Upper lobe of left lung (tissue), 6 donors: Measurements from ENCODE around the gene MYOM3. TPM values are rescaled to one million over a fixed set of nuclear protein-coding genes. Genes with fewer than 3 reads are reported as not detected.

ENCODE experiments used
- ATAC-seq, 2 donors: fragments of 200-7000 bp; cut with Tn5 transposase; one replicate each; pipeline ENCODE4 v1.9.1; 2022; ENCODE audit warnings: mild to moderate bottlenecking in 2 of 2, moderate library complexity in 2 of 2; ENCODE audit not compliant: low FRiP score in 2 of 2
- DNase-seq, 2 donors: peaks; one replicate each; pipeline ENCODE4 v3.0.0-alpha.2; 2019 to 2020
- H3K27ac ChIP-seq, 4 donors: fragments of 200-600 bp; sonication (generic); one replicate each; pipeline ENCODE4 v1.5.1; 2016 to 2019
- H3K27me3 ChIP-seq, 4 donors: fragments of 200-600 bp; sonication (generic); one replicate each; pipeline ENCODE4 v1.5.1; 2017 to 2019
- H3K36me3 ChIP-seq, 4 donors: fragments of 200-600 bp; sonication (generic); one replicate each; pipeline ENCODE4 v1.5.1; 2016 to 2019
- H3K4me1 ChIP-seq, 4 donors: fragments of 200-600 bp; sonication (generic); one replicate each; pipeline ENCODE4 v1.5.1; 2018 to 2019
- H3K4me3 ChIP-seq, 4 donors: fragments of 200-600 bp; sonication (generic); one replicate each; pipeline ENCODE4 v1.5.1; 2017 to 2019; ENCODE audit warnings: mild to moderate bottlenecking in 2 of 4, moderate library complexity in 1 of 4
- H3K9me3 ChIP-seq, 4 donors: fragments of 200-600 bp; sonication (generic); one replicate each; pipeline ENCODE4 v1.5.1; 2018 to 2019
- CTCF ChIP-seq, 6 experiments: fragments of 450-650 bp in 4 of 6; fragments of 200-600 bp in 2 of 6; sonication (generic) in 2 of 6; IDR thresholded peaks; one replicate each; pipeline ENCODE4 v1.5.1; 2016 to 2019; ENCODE audit warnings: antibody characterized with exemption in 6 of 6
- EP300 ChIP-seq, 4 donors: sonication (generic); formaldehyde crosslinking; IDR thresholded peaks; one replicate each; pipeline ENCODE4 v1.5.1; 2017; ENCODE audit warnings: antibody characterized with exemption in 4 of 4, control low read depth in 2 of 4
- POLR2A ChIP-seq, 4 donors: fragments of 450-650 bp; IDR thresholded peaks; one replicate each; pipeline ENCODE4 v1.5.1; 2016 to 2017; ENCODE audit warnings: antibody characterized with exemption in 4 of 4, mild to moderate bottlenecking in 2 of 4
- POLR2AphosphoS5 ChIP-seq, 2 donors: sonication (generic); formaldehyde crosslinking; IDR thresholded peaks; one replicate each; pipeline ENCODE4 v1.5.1; 2017; ENCODE audit warnings: antibody characterized with exemption in 2 of 2
- WGBS, 2 donors: methylation state at CpG; one replicate each; pipeline ENCODE4 v1.1.5; 2017 to 2018; 5-methylcytosine and 5-hydroxymethylcytosine counted together
- total RNA-seq, 6 donors: library from RNA; depleted of rRNA in 4 of 6; stranded (reverse); fragments of >200 nt in 4 of 6; gene quantifications; one replicate each; pipeline versions ENCODE4 v1.1.0 to v1.2.1, GENCODE V29; 2016 to 2021
- donor health status: DM: no; HTN: no; CAD: no; lungs with moderate emphysema.
- donor health status: DM: no; HTN: yes; CAD: no; lungs with severe emphysema.

MYOM3 gene
- total RNA-seq, 6 donors from 2014 or later, result 0.11 to 0.20 (median 0.15) TPM; not detected in 3

GRCh38 chr1:24096009-24096738, 15.8 kb downstream of the MYOM3 start:
- WGBS, 2 donors, result 87 to 91% methylated on average over 8 of the region's 8 CpGs
- ATAC-seq, result no peak

DNA sequence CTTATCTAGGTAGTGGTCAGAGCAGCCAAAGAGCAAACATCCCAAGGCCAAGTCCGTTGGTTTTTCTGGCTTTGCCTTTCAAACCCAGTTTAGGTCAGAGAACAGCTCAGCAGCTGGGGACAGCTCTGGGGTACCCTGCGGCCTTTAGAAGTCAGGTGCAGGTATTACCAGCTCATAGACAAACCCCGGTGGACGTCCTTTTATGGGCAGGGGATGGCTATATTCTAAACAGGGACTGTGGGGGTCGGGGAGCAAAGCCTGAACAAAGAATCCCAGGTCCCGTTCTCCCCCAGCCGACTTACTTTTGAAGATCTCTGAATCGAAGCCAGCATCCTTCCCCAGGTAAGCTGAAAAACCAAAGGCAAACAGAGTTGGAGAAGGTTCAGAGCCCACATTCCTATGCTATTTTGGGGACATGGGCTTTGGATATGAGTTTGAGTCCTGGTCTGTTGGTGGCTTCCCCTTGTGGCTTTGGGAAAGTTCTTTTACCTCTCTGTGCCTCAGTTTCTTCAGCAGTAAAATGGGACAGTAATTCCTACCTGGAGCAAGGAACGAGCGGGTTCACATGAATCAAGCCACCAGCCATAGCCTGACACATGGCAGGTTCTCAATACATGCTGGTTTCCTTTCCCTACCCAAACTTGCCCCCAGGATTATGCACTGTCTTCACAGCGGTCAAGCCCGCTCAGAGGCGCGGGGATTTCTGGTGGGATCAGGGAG, 16.6 kb downstream of the MYOM3 start:
- ATAC-seq, result no peak
- Histone ChIP-seq H3K9me3 (no peaks in the 10 kb centered on the region), H3K4me1 (no peaks in the 10 kb centered on the region), H3K27me3 (no peaks in the 10 kb centered on the region), H3K36me3 (no peaks in the 10 kb centered on the region), H3K4me3 (no peak overlapping the region), H3K27ac (no peak overlapping the region)
- no peak for DNase-seq
- no peak for TF ChIP-seq EP300 (IDR thresholded peaks at IDR 0.05)
- TF ChIP-seq POLR2AphosphoS5 (IDR thresholded peaks at IDR 0.05), result no peak
- TF ChIP-seq CTCF (IDR thresholded peaks at IDR 0.05), result no peak
- no peak for TF ChIP-seq POLR2A (IDR thresholded peaks at IDR 0.05)
- 60 to 72% methylated on average over 10 to 14 of the region's 14 CpGs for WGBS, 2 donors

More at GRCh38 chr1:24096009-24096738, 15.8 kb downstream of the MYOM3 start:
- no peak for DNase-seq
- TF ChIP-seq POLR2AphosphoS5 (IDR thresholded peaks at IDR 0.05) (no peak), POLR2A (IDR thresholded peaks at IDR 0.05) (no peak), EP300 (IDR thresholded peaks at IDR 0.05) (no peak), CTCF (IDR thresholded peaks at IDR 0.05) (no peak)
- Histone ChIP-seq H3K4me1 (no peaks in the 10 kb centered on the region), H3K4me3 (no peak overlapping the region), H3K9me3 (no peaks in the 10 kb centered on the region), H3K36me3 (no peaks in the 10 kb centered on the region), H3K27ac (no peak overlapping the region), H3K27me3 (no peaks in the 10 kb centered on the region)

DNA sequence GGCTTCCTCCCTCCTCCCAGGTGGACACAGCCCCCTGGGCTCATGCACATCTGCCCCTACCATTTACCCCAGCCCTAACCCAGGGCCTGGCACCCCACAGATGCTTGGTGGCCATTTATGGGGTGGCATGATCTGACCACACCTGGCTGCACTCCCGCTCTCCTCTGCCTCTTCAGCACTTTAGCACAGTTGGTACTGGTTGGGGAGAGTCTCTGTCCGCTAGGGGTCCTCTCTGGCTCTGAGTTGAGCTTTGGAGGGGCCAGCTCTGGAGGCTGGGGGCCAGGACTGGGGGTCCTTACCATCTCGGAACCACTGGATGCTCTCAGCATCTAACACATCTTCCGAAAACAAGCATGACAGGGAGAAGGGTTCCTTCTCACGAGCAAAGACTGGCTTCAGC, 17.4 kb downstream of the MYOM3 start:
- no peak for DNase-seq

DNA sequence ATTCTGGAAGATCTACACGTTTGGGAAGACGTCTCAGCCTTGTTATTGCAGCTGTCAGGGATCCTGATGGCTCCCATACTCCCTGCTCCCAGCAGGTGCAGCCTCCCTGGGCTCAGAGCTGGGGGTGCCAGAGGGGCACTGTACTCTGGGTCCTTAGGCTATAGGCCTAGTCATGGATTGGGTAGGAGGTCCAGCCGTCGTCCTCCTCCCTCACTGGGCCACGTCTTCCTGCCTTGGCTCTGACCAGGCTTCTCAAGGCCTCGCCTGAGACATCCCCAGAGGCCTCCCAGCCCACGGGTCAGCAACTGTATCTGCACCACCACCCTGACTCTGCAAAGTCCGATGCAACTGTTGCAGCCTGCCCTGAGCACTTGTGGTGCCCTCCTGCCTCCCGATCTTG, 18.2 kb downstream of the MYOM3 start:
- Histone ChIP-seq H3K36me3 (no peaks in the 10 kb centered on the region), H3K27me3 (no peaks in the 10 kb centered on the region), H3K9me3 (no peaks in the 10 kb centered on the region), H3K4me1 (peaks cover 0 to 6% (median 0%) of the 10 kb centered on the region in 4 donors), H3K4me3 (no peak overlapping the region), H3K27ac (no peak overlapping the region)
- 76 to 80% methylated on average over 8 to 9 of the region's 9 CpGs for WGBS, 2 donors
- DNase-seq (no peak), ATAC-seq (no peak)
- TF ChIP-seq POLR2AphosphoS5 (IDR thresholded peaks at IDR 0.05) (no peak), EP300 (IDR thresholded peaks at IDR 0.05) (no peak), CTCF (IDR thresholded peaks at IDR 0.05) (no peak), POLR2A (IDR thresholded peaks at IDR 0.05) (no peak)

More for the DNA sequence above, 17.4 kb downstream of the MYOM3 start:
- Histone ChIP-seq H3K36me3 (no peaks in the 10 kb centered on the region), H3K9me3 (no peaks in the 10 kb centered on the region), H3K4me1 (peaks cover 0 to 6% (median 0%) of the 10 kb centered on the region in 4 donors), H3K27me3 (no peaks in the 10 kb centered on the region), H3K4me3 (no peak overlapping the region), H3K27ac (no peak overlapping the region)
- WGBS, 2 donors, result 85% methylated on average over 5 of the region's 5 CpGs
- TF ChIP-seq CTCF (IDR thresholded peaks at IDR 0.05) (no peak), POLR2AphosphoS5 (IDR thresholded peaks at IDR 0.05) (no peak), EP300 (IDR thresholded peaks at IDR 0.05) (no peak), POLR2A (IDR thresholded peaks at IDR 0.05) (no peak)
- ATAC-seq, result no peak
